HG02852 (cell line): ENCODE measurements around the gene FAM107B.
"Not testable (repeated sequence)": the region's sequence is repeated elsewhere in the genome, so short reads cannot be mapped to it uniquely, and the experiment has no call there.

Source experiments
- ATAC-seq: cut with Tn5 transposase; IDR thresholded peaks from one replicate; pipeline ENCODE4 v1.9.1; 2021; ENCODE audit warnings: mild to moderate bottlenecking, moderate library complexity; ENCODE audit not compliant: unreplicated experiment

The FAM107B gene

DNA sequence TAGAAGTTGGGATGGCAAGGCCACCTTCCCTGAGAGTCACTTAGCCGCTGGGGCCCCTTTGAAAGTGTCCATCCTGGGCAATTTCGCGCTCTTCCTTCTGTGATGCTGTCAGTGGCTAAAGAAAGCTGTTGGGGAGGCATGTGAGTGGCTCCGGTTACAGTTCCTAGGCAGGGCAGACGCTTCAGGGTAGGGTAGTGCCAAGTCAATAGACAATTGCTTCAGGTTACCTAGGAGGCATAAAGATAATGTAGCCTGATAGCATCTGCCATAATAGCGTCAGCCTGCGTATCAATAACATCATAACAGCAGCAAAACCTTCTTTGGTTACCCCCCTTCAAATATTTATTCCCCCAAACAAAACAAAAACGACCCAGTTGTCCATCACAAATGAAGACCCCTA lies at the start of gene FAM107B:
TSS of gene FAM107B (minus strand) at position 101 of the 400 bp plus-strand sequence. CDS start 234 bp downstream, outside the sequence.
- ATAC-seq = no peak

- no peak for ATAC-seq
Measured at GRCh38 chr10:14823966-14824365, 49.3 kb upstream of the FAM107B start.

GRCh38 chr10:14822879-14823755 lies 48.4 kb upstream of the FAM107B start:
- no peak for ATAC-seq

DNA sequence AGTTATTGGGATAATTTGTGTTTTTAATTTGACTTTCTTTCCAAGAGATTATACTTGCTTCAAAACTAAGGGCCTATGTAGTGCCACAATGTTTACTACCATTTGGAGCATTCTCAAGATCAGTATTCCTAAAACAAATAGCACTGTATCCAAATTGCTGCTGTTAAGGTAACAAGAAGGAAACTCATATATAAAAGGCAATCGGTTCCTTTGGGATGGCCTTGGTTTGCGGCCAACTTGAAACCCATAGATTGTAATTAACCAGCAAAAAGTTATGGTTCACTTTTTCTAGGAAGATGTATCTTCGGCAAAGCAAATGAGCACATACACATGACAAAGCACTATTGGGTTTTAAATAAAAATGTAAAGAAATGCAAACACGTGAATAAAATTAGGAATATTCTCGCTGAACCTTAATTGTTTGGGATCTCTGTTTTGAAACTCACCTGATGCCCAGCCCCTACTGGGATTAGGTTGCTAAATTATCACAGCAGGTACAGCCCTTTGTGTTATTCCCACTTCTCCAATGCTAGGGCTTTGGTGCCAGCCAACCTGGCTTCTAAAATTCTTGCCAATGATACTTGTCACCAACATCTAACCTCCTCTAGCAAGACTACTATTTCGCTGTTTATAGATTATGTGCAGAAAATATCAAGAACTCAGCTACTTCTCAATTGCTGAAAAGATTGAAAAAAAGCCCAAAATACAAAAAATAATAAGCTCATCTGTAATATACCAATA lies 47.1 kb upstream of the FAM107B start:
- no peak for ATAC-seq

- no peak for ATAC-seq
Measured at GRCh38 chr10:14820775-14821154, 46.1 kb upstream of the FAM107B start.

GRCh38 chr10:14820010-14820774 lies 45.5 kb upstream of the FAM107B start:
- no peak for ATAC-seq

GRCh38 chr10:14816717-14817116 lies 42.0 kb upstream of the FAM107B start:
- ATAC-seq = not testable (repeated sequence)

DNA sequence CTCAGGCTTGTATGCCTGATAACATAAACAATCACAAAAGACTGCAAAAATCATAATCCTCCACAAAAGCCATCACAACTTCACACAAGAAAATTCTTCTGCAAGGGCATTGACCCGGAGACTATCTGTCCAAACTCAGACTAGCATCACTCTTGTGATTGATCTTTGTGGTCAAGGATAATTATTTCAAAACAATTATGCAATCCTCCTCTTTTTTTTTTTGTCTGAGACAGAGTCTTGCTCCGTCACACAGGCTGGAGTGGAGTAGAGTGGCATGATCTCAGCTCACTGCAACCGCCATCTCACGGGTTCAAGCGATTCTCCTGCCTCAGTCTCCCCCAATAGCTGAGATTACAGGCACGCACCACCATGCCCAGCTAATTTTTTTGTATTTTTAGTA lies 41.0 kb upstream of the FAM107B start:
- ATAC-seq = no peak

GRCh38 chr10:14812271-14812670 lies 37.6 kb upstream of the FAM107B start:
- no peak for ATAC-seq

DNA sequence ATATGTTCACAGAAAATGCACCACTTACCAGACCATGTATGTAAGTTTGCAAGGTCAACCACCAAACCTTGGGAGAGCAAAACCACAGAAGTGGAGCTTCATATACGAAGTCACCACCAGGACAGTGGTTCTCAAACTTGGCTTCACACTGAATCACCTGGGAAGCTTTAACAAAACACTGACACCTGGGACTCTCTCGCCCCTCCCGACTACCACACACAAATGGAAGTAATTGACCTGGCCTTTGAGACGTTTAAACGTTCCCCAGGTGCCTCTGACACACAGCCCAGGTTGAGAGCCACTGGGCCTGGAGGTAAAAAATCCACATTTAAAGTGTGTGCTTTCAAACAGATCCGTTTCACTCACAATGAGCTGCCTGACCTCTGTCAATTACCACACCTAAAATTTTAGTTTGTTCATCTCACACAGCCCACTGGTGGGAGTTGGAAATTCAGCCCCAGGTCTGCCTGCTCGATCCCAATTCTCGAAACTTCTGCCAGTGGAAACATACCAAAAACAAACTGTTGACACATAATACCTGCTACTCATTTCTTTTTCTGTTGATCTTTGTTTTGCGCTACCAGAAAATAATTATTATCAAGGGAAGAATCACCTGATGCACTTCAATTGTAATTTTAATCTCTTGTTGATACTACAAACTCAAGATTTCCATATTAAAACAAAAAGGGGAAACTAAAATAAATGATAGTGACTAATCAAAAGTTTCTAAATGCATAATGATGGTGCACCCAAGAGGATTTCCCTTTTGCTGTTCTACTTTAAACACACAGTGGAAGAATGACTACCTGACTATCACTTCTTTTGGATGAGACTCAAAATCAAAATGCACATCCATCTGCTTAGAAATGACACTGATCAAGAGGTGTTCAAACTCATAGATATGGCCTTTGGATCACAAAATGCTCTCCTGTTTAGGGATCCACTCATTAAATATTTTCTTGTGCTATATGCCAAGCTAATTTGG lies 36.6 kb upstream of the FAM107B start:
- no peak for ATAC-seq

DNA sequence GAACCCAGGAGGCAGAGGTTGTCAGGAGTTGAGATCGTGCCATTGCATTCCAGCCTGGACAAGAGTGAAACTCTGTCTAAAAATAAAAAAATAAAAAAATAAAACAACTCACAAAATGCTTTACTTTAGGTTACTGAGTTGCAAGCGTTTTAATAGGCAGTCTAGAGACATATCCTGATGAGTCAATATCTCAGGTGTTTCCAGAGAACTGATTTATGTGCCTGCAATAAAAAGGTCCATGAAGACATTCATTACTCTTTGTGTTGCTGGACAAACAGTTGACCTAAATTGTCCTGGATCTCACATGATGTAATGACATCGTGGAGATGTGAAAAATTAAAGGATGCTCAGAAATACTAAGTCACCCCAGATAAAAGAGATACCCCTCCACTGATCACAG lies 31.6 kb upstream of the FAM107B start:
- no peak for ATAC-seq

GRCh38 chr10:14803827-14804226 lies 29.1 kb upstream of the FAM107B start:
- ATAC-seq = no peak

DNA sequence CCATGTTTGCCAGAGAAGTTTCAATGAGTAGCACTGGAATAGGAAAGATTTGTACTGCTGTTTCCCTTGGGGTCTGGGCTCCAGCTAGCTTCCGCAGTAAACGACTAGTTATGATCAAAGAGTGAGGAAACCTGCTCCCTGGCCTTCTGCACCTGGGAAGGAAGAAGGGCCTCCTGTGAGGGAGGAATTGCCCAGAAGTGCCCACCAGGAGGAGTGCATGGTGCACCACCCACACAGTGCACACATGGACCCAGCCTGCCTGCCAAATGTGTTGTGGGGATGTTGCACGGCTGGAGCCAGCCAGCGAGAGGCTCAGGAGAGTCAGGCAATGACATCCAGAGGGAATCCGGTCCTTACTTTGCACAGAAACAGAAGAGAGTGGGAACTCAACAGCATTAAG lies 27.0 kb upstream of the FAM107B start:
- ATAC-seq = no peak

DNA sequence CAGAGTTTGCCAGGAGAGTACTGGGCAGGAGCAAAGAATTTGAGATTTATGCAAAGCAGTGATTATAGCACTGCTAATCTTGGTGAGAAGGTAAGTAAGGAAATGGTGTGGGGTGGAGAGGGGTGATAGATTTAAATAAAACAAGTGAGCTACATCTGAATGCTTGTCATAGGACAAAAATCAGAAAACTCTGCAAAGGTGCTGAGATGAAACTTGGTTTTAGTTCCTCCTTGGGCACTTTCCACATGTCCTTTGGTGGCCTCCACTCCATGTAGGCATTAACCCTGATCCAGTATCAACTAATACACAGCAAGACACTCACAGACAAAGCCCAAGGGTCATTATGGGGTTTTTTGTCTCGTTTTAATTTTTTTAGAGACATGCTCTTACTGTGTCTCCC lies 25.7 kb upstream of the FAM107B start:
- no peak for ATAC-seq

GRCh38 chr10:14798636-14799035 lies 23.9 kb upstream of the FAM107B start:
- no peak for ATAC-seq

DNA sequence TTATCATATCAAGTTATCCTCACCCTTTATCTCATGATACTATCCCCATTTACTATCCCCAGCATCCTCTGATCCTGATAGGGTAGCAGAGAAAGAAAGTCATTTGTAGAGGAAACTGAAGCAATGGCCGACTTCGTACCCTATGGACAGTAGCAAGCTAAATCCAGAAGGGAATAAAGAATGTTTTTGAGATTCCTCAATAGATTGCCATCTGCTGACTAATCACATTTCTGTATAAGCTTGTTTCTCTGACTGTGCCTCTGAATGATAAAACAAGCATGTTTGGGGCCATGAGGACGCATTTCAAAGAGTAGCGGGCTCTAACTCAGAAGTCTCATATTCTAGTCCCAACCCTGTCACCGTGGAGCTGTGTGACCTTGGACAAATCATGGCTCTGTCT lies 13.2 kb upstream of the FAM107B start:
- ATAC-seq = no peak

- ATAC-seq = no peak
Measured at GRCh38 chr10:14784459-14785055, 9.9 kb upstream of the FAM107B start.

DNA sequence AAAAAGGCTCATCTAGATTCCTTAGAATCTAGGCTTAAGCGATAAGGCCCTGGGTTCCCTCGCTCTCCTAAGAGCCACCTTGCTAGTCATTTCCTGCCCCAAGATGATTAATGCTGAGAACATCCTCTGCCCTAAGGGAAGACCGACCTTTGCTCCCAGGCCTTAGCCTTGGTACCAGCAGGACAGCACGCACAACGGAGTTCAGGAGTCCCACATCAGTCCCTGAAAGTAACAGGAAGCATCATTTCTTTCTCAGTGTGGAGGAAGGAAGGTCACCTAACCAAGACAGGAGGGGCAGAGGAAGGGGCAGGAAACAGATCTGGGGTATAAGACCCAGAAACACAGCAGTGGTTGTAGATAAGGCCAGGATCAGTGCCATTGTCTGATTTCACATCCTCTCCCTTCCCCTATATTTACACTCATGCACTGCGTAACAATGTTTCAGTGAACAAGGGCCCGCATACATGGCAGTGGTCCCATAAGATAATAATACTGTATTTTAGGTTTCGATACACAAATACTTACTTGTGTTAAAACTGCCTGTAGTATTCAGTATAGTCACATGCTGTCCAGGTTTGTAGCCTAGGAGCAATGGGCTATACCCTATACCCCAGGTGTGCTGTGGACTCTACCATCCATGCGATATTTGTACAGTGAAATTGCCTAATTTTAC lies 8.1 kb upstream of the FAM107B start:
- ATAC-seq = no peak

GRCh38 chr10:14781763-14782162 lies 7.1 kb upstream of the FAM107B start:
- ATAC-seq = no peak
